Brain microvascular endothelial cell (primary cell): ENCODE results near the gene LRRC74B.
"Not testable (repeated sequence)": the region's sequence is repeated elsewhere in the genome, so short reads cannot be mapped to it uniquely, and the experiment has no call there.

Experiments
- DNase-seq: peaks from one replicate; pipeline ENCODE4 v3.0.0-alpha.2; 2020
- H3K27ac ChIP-seq: fragments of 250-450 bp; sonication (Bioruptor Pico); 2 replicates; pipeline ENCODE4 v1.5.1; 2020; ENCODE audit warnings: mild to moderate bottlenecking, moderate library complexity
- H3K27me3 ChIP-seq: fragments of 250-450 bp; sonication (Bioruptor Pico); replicated peaks from 2 replicates; pipeline ENCODE4 v1.5.1; 2020; ENCODE audit warnings: mild to moderate bottlenecking
- H3K36me3 ChIP-seq: fragments of 250-450 bp; sonication (Bioruptor Pico); replicated peaks from 2 replicates; pipeline ENCODE4 v1.5.1; 2020; ENCODE audit warnings: mild to moderate bottlenecking
- H3K4me3 ChIP-seq: 2 replicates; pipeline ENCODE4 v1.5.1; 2011; ENCODE audit warnings: low read depth, mild to moderate bottlenecking, control low read depth, low read length, moderate library complexity
- CTCF ChIP-seq: IDR thresholded peaks from 2 replicates; pipeline ENCODE4 v1.5.1; 2011; ENCODE audit warnings: low read depth, mild to moderate bottlenecking, moderate library complexity, low read length, control low read depth, inconsistent platforms; ENCODE audit errors: missing control alignments
- in situ Hi-C: cut with HindIII; loops from 2 replicates; pipeline ENCODE4 v1.10.0; 2017; ENCODE audit warnings: low sequenced_read_pairs, low pct_ligation_motif_present

The LRRC74B gene

GRCh38 chr22:20999350-21000206 is 46.2 kb upstream of the LRRC74B start:
- Histone ChIP-seq H3K27ac (no peak overlapping the region), H3K36me3 (peaks cover 40% of the 10 kb centered on the region), H3K27me3 (no peaks in the 10 kb centered on the region), H3K4me3 (no peak overlapping the region)
- in situ Hi-C loops: no loop called here
- DNase-seq: no peak
- TF ChIP-seq CTCF: no peak

- DNase-seq: no peak
- no peak overlapping the region for H3K27ac ChIP-seq
- peaks cover 32% of the 10 kb centered on the region for H3K36me3 ChIP-seq
- TF ChIP-seq CTCF: peak; percentile 13
- in situ Hi-C loops: no loop called here
- no peaks in the 10 kb centered on the region for H3K27me3 ChIP-seq
- peak overlapping the region; percentile 71 for H3K4me3 ChIP-seq
Measured at GRCh38 chr22:21000207-21000986, 45.3 kb upstream of the LRRC74B start.

- Histone ChIP-seq H3K4me3 (peak overlapping the region; percentile 71), H3K36me3 (peaks cover 27% of the 10 kb centered on the region), H3K27ac (peak overlapping the region; percentile 98), H3K27me3 (no peaks in the 10 kb centered on the region)
- DNase-seq: no peak
- no peak for TF ChIP-seq CTCF
- in situ Hi-C loops: no loop called here
Measured at GRCh38 chr22:21000987-21001600, 44.7 kb upstream of the LRRC74B start.

GRCh38 chr22:21001601-21002325 is 44.0 kb upstream of the LRRC74B start, which contains the start of gene THAP7:
TSS of gene THAP7 (minus strand) at chr22:21002118. CDS start at chr22:21001911, 207 bp downstream.
- Histone ChIP-seq H3K4me3 (peak within 1 kb of the TSS; percentile 71), H3K27me3 (no peaks in the 10 kb centered on the region), H3K27ac (peak within 1 kb of the TSS; percentile 98), H3K36me3 (peaks cover 21% of the 10 kb centered on the region)
- in situ Hi-C loops: no loop called here
- peak; percentile 94 for DNase-seq
- no peak for TF ChIP-seq CTCF

GRCh38 chr22:21003782-21004181 is 42.0 kb upstream of the LRRC74B start:
- H3K27me3 ChIP-seq: no peaks in the 10 kb centered on the region
- peaks cover 8% of the 10 kb centered on the region for H3K36me3 ChIP-seq
- no peak for DNase-seq
- no peak overlapping the region for H3K4me3 ChIP-seq
- no peak overlapping the region for H3K27ac ChIP-seq
- no peak for TF ChIP-seq CTCF
- in situ Hi-C loops: no loop called here

- H3K36me3 ChIP-seq, H3K4me3 ChIP-seq, H3K27ac ChIP-seq, in situ Hi-C loops, H3K27me3 ChIP-seq, DNase-seq: not testable (repeated sequence)
Measured at GRCh38 chr22:21009208-21009607, 36.5 kb upstream of the LRRC74B start.
